ENCODE results near the gene FGD4. TPM values are rescaled to one million over a fixed set of nuclear protein-coding genes. Genes with fewer than 3 reads are reported as not detected.
A peak's percentile ranks its signal among the peaks of the same experiment; 100 is the strongest.

FGD4 gene
- total RNA-seq, 2 experiments from 2014 or later = 0.34 to 0.45 TPM

- no peak overlapping the region for H3K27ac Mint-ChIP-seq
- H3K4me1 Mint-ChIP-seq = no peaks in the 10 kb centered on the region
- H3K36me3 Mint-ChIP-seq = no peaks in the 10 kb centered on the region
- DNase-seq = no peak
- no peaks in the 10 kb centered on the region for H3K27me3 Mint-ChIP-seq
- H3K4me3 Mint-ChIP-seq = no peak overlapping the region
- H3K9me3 Mint-ChIP-seq = no peaks in the 10 kb centered on the region
Observed at GRCh38 chr12:32612658-32613614, 213.6 kb downstream of the FGD4 start.

GRCh38 chr12:32615441-32615840 lies 216.1 kb downstream of the FGD4 start:
- H3K4me3 Mint-ChIP-seq = no peak overlapping the region
- H3K27me3 Mint-ChIP-seq = no peaks in the 10 kb centered on the region
- H3K4me1 Mint-ChIP-seq = no peaks in the 10 kb centered on the region
- H3K27ac Mint-ChIP-seq = no peak overlapping the region
- H3K9me3 Mint-ChIP-seq = no peaks in the 10 kb centered on the region
- no peaks in the 10 kb centered on the region for H3K36me3 Mint-ChIP-seq
- no peak for DNase-seq

- Mint-ChIP-seq H3K36me3 (no peaks in the 10 kb centered on the region), H3K9me3 (no peaks in the 10 kb centered on the region), H3K27me3 (no peaks in the 10 kb centered on the region), H3K4me3 (no peak overlapping the region), H3K4me1 (no peaks in the 10 kb centered on the region), H3K27ac (no peak overlapping the region)
- DNase-seq = no peak
Observed at GRCh38 chr12:32617534-32617933, 218.2 kb downstream of the FGD4 start.

GRCh38 chr12:32618115-32618514 lies 218.8 kb downstream of the FGD4 start:
- Mint-ChIP-seq H3K4me3 (no peak overlapping the region), H3K27ac (no peak overlapping the region), H3K9me3 (no peaks in the 10 kb centered on the region), H3K4me1 (no peaks in the 10 kb centered on the region), H3K27me3 (no peaks in the 10 kb centered on the region), H3K36me3 (no peaks in the 10 kb centered on the region)
- DNase-seq = no peak

GRCh38 chr12:32627976-32628375 lies 228.6 kb downstream of the FGD4 start:
- no peak overlapping the region for H3K27ac Mint-ChIP-seq
- H3K4me3 Mint-ChIP-seq = no peak overlapping the region
- DNase-seq = no peak
- no peaks in the 10 kb centered on the region for H3K27me3 Mint-ChIP-seq
- no peaks in the 10 kb centered on the region for H3K4me1 Mint-ChIP-seq
- H3K36me3 Mint-ChIP-seq = no peaks in the 10 kb centered on the region
- no peaks in the 10 kb centered on the region for H3K9me3 Mint-ChIP-seq

GRCh38 chr12:32641287-32641901 lies 242.0 kb downstream of the FGD4 start:
- no peak overlapping the region for H3K27ac Mint-ChIP-seq
- H3K4me1 Mint-ChIP-seq = no peaks in the 10 kb centered on the region
- no peaks in the 10 kb centered on the region for H3K27me3 Mint-ChIP-seq
- H3K36me3 Mint-ChIP-seq = no peaks in the 10 kb centered on the region
- no peak for DNase-seq
- H3K4me3 Mint-ChIP-seq = no peak overlapping the region
- H3K9me3 Mint-ChIP-seq = peaks cover 3% of the 10 kb centered on the region

GRCh38 chr12:32644431-32644830 lies 245.1 kb downstream of the FGD4 start:
- no peak overlapping the region for H3K27ac Mint-ChIP-seq
- H3K36me3 Mint-ChIP-seq = no peaks in the 10 kb centered on the region
- no peak for DNase-seq
- H3K4me3 Mint-ChIP-seq = no peak overlapping the region
- no peaks in the 10 kb centered on the region for H3K27me3 Mint-ChIP-seq
- no peaks in the 10 kb centered on the region for H3K4me1 Mint-ChIP-seq
- no peaks in the 10 kb centered on the region for H3K9me3 Mint-ChIP-seq

- no peaks in the 10 kb centered on the region for H3K9me3 Mint-ChIP-seq
- DNase-seq = no peak
- H3K27ac Mint-ChIP-seq = no peak overlapping the region
Observed at GRCh38 chr12:32647275-32647674, 247.9 kb downstream of the FGD4 start.

GRCh38 chr12:32650508-32650907 lies 251.2 kb downstream of the FGD4 start:
- no peaks in the 10 kb centered on the region for H3K27me3 Mint-ChIP-seq
- H3K36me3 Mint-ChIP-seq = no peaks in the 10 kb centered on the region
- no peak for DNase-seq
- H3K27ac Mint-ChIP-seq = no peak overlapping the region
- H3K9me3 Mint-ChIP-seq = no peaks in the 10 kb centered on the region
- H3K4me1 Mint-ChIP-seq = no peaks in the 10 kb centered on the region
- H3K4me3 Mint-ChIP-seq = no peak overlapping the region

More at GRCh38 chr12:32647275-32647674, 247.9 kb downstream of the FGD4 start:
- Mint-ChIP-seq H3K27me3 (no peaks in the 10 kb centered on the region), H3K4me1 (no peaks in the 10 kb centered on the region), H3K4me3 (no peak overlapping the region), H3K36me3 (no peaks in the 10 kb centered on the region)

GRCh38 chr12:32651151-32651955 lies 252.0 kb downstream of the FGD4 start:
- Mint-ChIP-seq H3K4me1 (no peaks in the 10 kb centered on the region), H3K4me3 (no peak overlapping the region), H3K27me3 (no peaks in the 10 kb centered on the region), H3K36me3 (no peaks in the 10 kb centered on the region), H3K9me3 (no peaks in the 10 kb centered on the region), H3K27ac (peak overlapping the region; percentile 26)
- no peak for DNase-seq

- no peak overlapping the region for H3K27ac Mint-ChIP-seq
- no peaks in the 10 kb centered on the region for H3K9me3 Mint-ChIP-seq
- no peaks in the 10 kb centered on the region for H3K36me3 Mint-ChIP-seq
- DNase-seq = no peak
- H3K4me3 Mint-ChIP-seq = no peak overlapping the region
- H3K27me3 Mint-ChIP-seq = no peaks in the 10 kb centered on the region
- no peaks in the 10 kb centered on the region for H3K4me1 Mint-ChIP-seq
Observed at GRCh38 chr12:32651956-32652210, 252.5 kb downstream of the FGD4 start.

- H3K4me3 Mint-ChIP-seq = no peak overlapping the region
- peaks cover 4% of the 10 kb centered on the region for H3K4me1 Mint-ChIP-seq
- no peaks in the 10 kb centered on the region for H3K9me3 Mint-ChIP-seq
- no peaks in the 10 kb centered on the region for H3K36me3 Mint-ChIP-seq
- no peak for DNase-seq
- no peaks in the 10 kb centered on the region for H3K27me3 Mint-ChIP-seq
- H3K27ac Mint-ChIP-seq = no peak overlapping the region
Observed at GRCh38 chr12:32659908-32660440, 260.6 kb downstream of the FGD4 start.

GRCh38 chr12:32661706-32662105 lies 262.3 kb downstream of the FGD4 start:
- no peaks in the 10 kb centered on the region for H3K9me3 Mint-ChIP-seq
- no peaks in the 10 kb centered on the region for H3K36me3 Mint-ChIP-seq
- no peak for DNase-seq
- H3K4me3 Mint-ChIP-seq = no peak overlapping the region
- no peaks in the 10 kb centered on the region for H3K27me3 Mint-ChIP-seq
- H3K27ac Mint-ChIP-seq = no peak overlapping the region
- peaks cover 4% of the 10 kb centered on the region for H3K4me1 Mint-ChIP-seq

- no peaks in the 10 kb centered on the region for H3K27me3 Mint-ChIP-seq
- H3K27ac Mint-ChIP-seq = no peak overlapping the region
- no peaks in the 10 kb centered on the region for H3K36me3 Mint-ChIP-seq
- peaks cover 4% of the 10 kb centered on the region for H3K4me1 Mint-ChIP-seq
- H3K9me3 Mint-ChIP-seq = no peaks in the 10 kb centered on the region
- no peak for DNase-seq
- no peak overlapping the region for H3K4me3 Mint-ChIP-seq
Observed at GRCh38 chr12:32662665-32663064, 263.3 kb downstream of the FGD4 start.

GRCh38 chr12:32666018-32666417 lies 266.7 kb downstream of the FGD4 start:
- Mint-ChIP-seq H3K27ac (no peak overlapping the region), H3K27me3 (no peaks in the 10 kb centered on the region), H3K9me3 (peaks cover 8% of the 10 kb centered on the region), H3K4me1 (no peaks in the 10 kb centered on the region), H3K4me3 (no peak overlapping the region), H3K36me3 (no peaks in the 10 kb centered on the region)
- DNase-seq = no peak

Measured in activated naive CD8-positive, alpha-beta T cell treated with anti-CD3 and anti-CD28 coated beads for 36 hours (primary cell).